Adrenal gland (tissue), 19 donors: ENCODE measurements around the gene RMND5B. TPM values are rescaled to one million over a fixed set of nuclear protein-coding genes. Genes with fewer than 3 reads are reported as not detected.

ENCODE experiments used
- DNase-seq, 7 donors: peaks; one replicate each; pipeline ENCODE4 v3.0.0-alpha.2; 2019 to 2020
- H3K27ac ChIP-seq, 5 donors: fragments of 200-600 bp; sonication (generic) in 4 of 5; 1 replicate in 3 of 5; 2 replicates in 2 of 5; pipeline versions ENCODE4 v1.5.1 to v1.8.0; 2016 to 2020; ENCODE audit warnings: mild to moderate bottlenecking in 1 of 5
- H3K27me3 ChIP-seq: fragments of 200-600 bp; 2 replicates; pipeline ENCODE4 v1.8.0; 2021
- H3K36me3 ChIP-seq, 2 donors: fragments of 200-600 bp; replicated peaks in 1 of 2; 1 replicate in 1 of 2; 2 replicates in 1 of 2; pipeline versions ENCODE4 v1.5.1 to v1.8.0; 2018 to 2022
- H3K4me1 ChIP-seq, 2 donors: fragments of 200-600 bp; replicated peaks in 1 of 2; 1 replicate in 1 of 2; 2 replicates in 1 of 2; pipeline versions ENCODE4 v1.5.1 to v1.8.0; 2018 to 2021
- H3K4me3 ChIP-seq, 4 donors: fragments of 200-600 bp; sonication (generic) in 3 of 4; one replicate each; pipeline ENCODE4 v1.5.1; 2016 to 2018
- H3K9me3 ChIP-seq, 3 donors: fragments of 200-600 bp; sonication (generic) in 1 of 3; replicated peaks in 1 of 3; 1 replicate in 2 of 3; 2 replicates in 1 of 3; pipeline versions ENCODE4 v1.5.1 to v1.8.0; 2016 to 2021
- POLR2A ChIP-seq, 2 donors: fragments of 450-650 bp; IDR thresholded peaks; one replicate each; pipeline ENCODE4 v1.6.1; 2017; ENCODE audit warnings: antibody characterized with exemption in 2 of 2, mild to moderate bottlenecking in 2 of 2, moderate library complexity in 1 of 2
- WGBS, 4 donors: extraction: QIAGEN DNeasy Blood & Tissue Kit in 2 of 4; methylation state at CpG; one replicate each; pipeline versions ENCODE4 v1.1.5 to v1.1.7; 2013 to 2017; 5-methylcytosine and 5-hydroxymethylcytosine counted together
- intact Hi-C, 2 donors: fragments of 100-400 bp; cut with DNase I; formaldehyde crosslinking; loops; one replicate each; pipeline versions ENCODE4 v1.14.1 to v1.15.0; 2022 to 2023
- long read RNA-seq, 10 donors: library from polyadenylated mRNA in 3 of 10; unstranded in 2 of 10; stranded (forward) in 1 of 10; transcript quantifications; one replicate each; pipeline ENCODE4 v2.0.0 and lab custom pipeline, GENCODE V29; 2021 to 2026
- polyA plus RNA-seq, 3 donors: library from polyadenylated mRNA; stranded (reverse); fragments of 200-250 nt in 2 of 3; fragments of 350-450 nt in 1 of 3; fragmentation: Illumina TruSeq in 1 of 3; extraction: RNeasy Lipid Tissue Mini Kit (QIAGEN cat#74804) in 1 of 3; gene quantifications; one replicate each; pipeline ENCODE4 v1.2.3, GENCODE V29; 2013 to 2014
- total RNA-seq, 9 donors: library from RNA; depleted of rRNA in 4 of 9; stranded (reverse); fragments of >200 nt in 4 of 9; fragments of 120-200 nt in 1 of 9; fragmentation: NEBNext Ultra II Directional in 1 of 9; extraction: Animal tissue kit (Norgen Biotek cat#: 25700) in 1 of 9; gene quantifications; one replicate each; pipeline versions ENCODE4 v1.1.0 to v1.2.4, GENCODE V29; 2013 to 2023
- TF ChIP-seq, protein P1 (sequence below), 6 experiments: fragments of 450-650 bp in 4 of 6; fragments of 200-600 bp in 2 of 6; sonication (generic) in 1 of 6; IDR thresholded peaks; 1 replicate in 5 of 6; 2 replicates in 1 of 6; pipeline versions ENCODE4 v1.5.1 to v1.8.0; 2016 to 2021; ENCODE audit warnings: antibody characterized with exemption in 6 of 6, mild to moderate bottlenecking in 2 of 6, moderate library complexity in 1 of 6
- donor health status: healthy with polysubstance abuse.
- donor health status: Bipolar disorder and iron deficiency.
- donor health status: DM: yes; HTN: yes; CAD: no.
- donor health status: DM: no; HTN: no; CAD: no.
- donor health status: DM: no; HTN: no; CAD: no.
- donor health status: DM: yes; HTN: yes; CAD: no.

Gene RMND5B, protein sequence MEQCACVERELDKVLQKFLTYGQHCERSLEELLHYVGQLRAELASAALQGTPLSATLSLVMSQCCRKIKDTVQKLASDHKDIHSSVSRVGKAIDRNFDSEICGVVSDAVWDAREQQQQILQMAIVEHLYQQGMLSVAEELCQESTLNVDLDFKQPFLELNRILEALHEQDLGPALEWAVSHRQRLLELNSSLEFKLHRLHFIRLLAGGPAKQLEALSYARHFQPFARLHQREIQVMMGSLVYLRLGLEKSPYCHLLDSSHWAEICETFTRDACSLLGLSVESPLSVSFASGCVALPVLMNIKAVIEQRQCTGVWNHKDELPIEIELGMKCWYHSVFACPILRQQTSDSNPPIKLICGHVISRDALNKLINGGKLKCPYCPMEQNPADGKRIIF
- total RNA-seq (10 to 100 TPM; 30.7 to 51.4 (median 39.5) TPM), polyA plus RNA-seq (10 to 100 TPM; 28.1 to 36.7 (median 35.5) TPM)
- long read RNA-seq, donor 1, transcript RMND5B-201 (11 exons, 1,929 nt), result major isoform, 5 of 11 reads
- long read RNA-seq, donor 1, partial matches to known transcripts, result 5 of 11 reads
- long read RNA-seq, donor 1, other reads (novel, unspliced or antisense), result 0 of 11 reads
- long read RNA-seq, donor 2, transcript RMND5B-201 (11 exons, 1,929 nt), result major isoform, 6 of 141 reads
- long read RNA-seq, donor 2, partial matches to known transcripts, result 125 of 141 reads
- long read RNA-seq, donor 2, other reads (novel, unspliced or antisense), result 10 of 141 reads
- long read RNA-seq, donor 3, partial matches to known transcripts, result 47 of 248 reads
- long read RNA-seq, donor 3, other reads (novel, unspliced or antisense), result 198 of 248 reads
- long read RNA-seq, donor 4, transcript RMND5B-201 (11 exons, 1,929 nt), result major isoform, 8 of 20 reads
- long read RNA-seq, donor 4, partial matches to known transcripts, result 1 of 20 reads
- long read RNA-seq, donor 4, other reads (novel, unspliced or antisense), result 7 of 20 reads
- long read RNA-seq, donor 5, transcript RMND5B-201 (11 exons, 1,929 nt), result major isoform, 33 of 109 reads
- long read RNA-seq, donor 5, partial matches to known transcripts, result 35 of 109 reads
- long read RNA-seq, donor 5, other reads (novel, unspliced or antisense), result 40 of 109 reads
- long read RNA-seq, donor 6, transcript RMND5B-201 (11 exons, 1,929 nt), result major isoform, 6 of 10 reads
- long read RNA-seq, donor 6, partial matches to known transcripts, result 3 of 10 reads
- long read RNA-seq, donor 6, other reads (novel, unspliced or antisense), result 0 of 10 reads
- long read RNA-seq, donor 7, partial matches to known transcripts, result 0 of 3 reads
- long read RNA-seq, donor 7, other reads (novel, unspliced or antisense), result 0 of 3 reads
- long read RNA-seq, donor 8, transcript RMND5B-201 (11 exons, 1,929 nt), result major isoform, 6 of 311 reads
- long read RNA-seq, donor 8, partial matches to known transcripts, result 9 of 311 reads
- long read RNA-seq, donor 8, other reads (novel, unspliced or antisense), result 295 of 311 reads
- long read RNA-seq, donor 9, result 0 reads
- long read RNA-seq, donor 10, partial matches to known transcripts, result 14 of 212 reads
- long read RNA-seq, donor 10, other reads (novel, unspliced or antisense), result 197 of 212 reads

- H3K4me3 ChIP-seq, result peak within 1 kb of the TSS; percentile 42 to 85 (median 70)
- H3K36me3 ChIP-seq, result peaks cover 0 to 6% of the 10 kb centered on the region in 2 donors
- intact Hi-C loops, result no loop called here
- peak; percentile 80 to 87 (median 83) for DNase-seq
- no peaks in the 10 kb centered on the region for H3K9me3 ChIP-seq
- peaks cover 7 to 10% of the 10 kb centered on the region in 2 donors for H3K4me1 ChIP-seq
- H3K27me3 ChIP-seq, result no peaks in the 10 kb centered on the region
- TF ChIP-seq POLR2A (IDR thresholded peaks at IDR 0.05), result peak; percentile 64 to 78
- TF ChIP-seq, protein P1, sequence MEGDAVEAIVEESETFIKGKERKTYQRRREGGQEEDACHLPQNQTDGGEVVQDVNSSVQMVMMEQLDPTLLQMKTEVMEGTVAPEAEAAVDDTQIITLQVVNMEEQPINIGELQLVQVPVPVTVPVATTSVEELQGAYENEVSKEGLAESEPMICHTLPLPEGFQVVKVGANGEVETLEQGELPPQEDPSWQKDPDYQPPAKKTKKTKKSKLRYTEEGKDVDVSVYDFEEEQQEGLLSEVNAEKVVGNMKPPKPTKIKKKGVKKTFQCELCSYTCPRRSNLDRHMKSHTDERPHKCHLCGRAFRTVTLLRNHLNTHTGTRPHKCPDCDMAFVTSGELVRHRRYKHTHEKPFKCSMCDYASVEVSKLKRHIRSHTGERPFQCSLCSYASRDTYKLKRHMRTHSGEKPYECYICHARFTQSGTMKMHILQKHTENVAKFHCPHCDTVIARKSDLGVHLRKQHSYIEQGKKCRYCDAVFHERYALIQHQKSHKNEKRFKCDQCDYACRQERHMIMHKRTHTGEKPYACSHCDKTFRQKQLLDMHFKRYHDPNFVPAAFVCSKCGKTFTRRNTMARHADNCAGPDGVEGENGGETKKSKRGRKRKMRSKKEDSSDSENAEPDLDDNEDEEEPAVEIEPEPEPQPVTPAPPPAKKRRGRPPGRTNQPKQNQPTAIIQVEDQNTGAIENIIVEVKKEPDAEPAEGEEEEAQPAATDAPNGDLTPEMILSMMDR (IDR thresholded peaks at IDR 0.05), result no peak
- WGBS, 4 donors, result 0 to 1% (median 0%) methylated on average over 3 to 102 of the region's 102 CpGs
- H3K27ac ChIP-seq, result peak within 1 kb of the TSS; percentile 58 to 91 (median 81)
Measured at GRCh38 chr5:178130576-178131445, at the start of gene RMND5B. RMND5B (plus strand) TSS chr5:178131014; CDS start chr5:178138120, 7,106 bp downstream.

GRCh38 chr5:178081571-178082243 is 49.1 kb upstream of the RMND5B start:
- no peaks in the 10 kb centered on the region for H3K4me1 ChIP-seq
- no peaks in the 10 kb centered on the region for H3K9me3 ChIP-seq
- H3K36me3 ChIP-seq, result no peaks in the 10 kb centered on the region
- intact Hi-C loops, result no loop called here
- DNase-seq, result peak in 1 of 7 donors; percentile 11
- H3K4me3 ChIP-seq, result no peak overlapping the region
- 46 to 58% (median 51%) methylated on average over 12 of the region's 12 CpGs for WGBS, 4 donors
- no peak for TF ChIP-seq POLR2A (IDR thresholded peaks at IDR 0.05)
- TF ChIP-seq, protein P1 (IDR thresholded peaks at IDR 0.05), result no peak
- H3K27me3 ChIP-seq, result no peaks in the 10 kb centered on the region
- no peak overlapping the region for H3K27ac ChIP-seq

DNA sequence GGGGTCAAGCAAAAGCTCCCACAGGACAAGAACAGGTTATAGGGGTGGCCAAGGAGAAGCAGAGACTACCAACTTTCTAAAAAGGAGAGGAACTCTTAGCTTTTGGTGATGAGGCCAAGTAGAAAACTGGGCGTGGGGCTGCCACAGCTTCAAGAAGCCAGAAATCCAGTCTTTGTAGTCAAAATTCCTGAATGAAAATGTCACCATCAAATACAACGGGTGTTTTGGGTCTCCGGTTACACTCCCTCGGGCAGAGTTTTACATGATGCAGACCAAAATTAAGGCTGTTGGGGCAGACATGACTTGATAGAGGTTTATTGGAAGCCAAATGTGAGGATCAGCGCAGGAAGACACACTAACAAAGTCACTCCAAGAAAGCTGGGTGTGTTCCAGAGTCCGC is 46.9 kb upstream of the RMND5B start:
- Histone ChIP-seq H3K27ac (no peak overlapping the region), H3K27me3 (no peaks in the 10 kb centered on the region), H3K9me3 (no peaks in the 10 kb centered on the region), H3K36me3 (no peaks in the 10 kb centered on the region), H3K4me1 (no peaks in the 10 kb centered on the region), H3K4me3 (no peak overlapping the region)
- no peak for DNase-seq
- intact Hi-C loops, result no loop called here
- TF ChIP-seq POLR2A (IDR thresholded peaks at IDR 0.05), result no peak
- TF ChIP-seq, protein P1 (IDR thresholded peaks at IDR 0.05), result no peak
- WGBS, 4 donors, result 81 to 90% (median 85%) methylated on average over 6 of the region's 6 CpGs
